ENCODE data around the gene CTNNA3. TPM values are rescaled to one million over a fixed set of nuclear protein-coding genes. Genes with fewer than 3 reads are reported as not detected.

The CTNNA3 gene
- total RNA-seq, 1 donor from 2014 or later: 0.46 TPM

DNA sequence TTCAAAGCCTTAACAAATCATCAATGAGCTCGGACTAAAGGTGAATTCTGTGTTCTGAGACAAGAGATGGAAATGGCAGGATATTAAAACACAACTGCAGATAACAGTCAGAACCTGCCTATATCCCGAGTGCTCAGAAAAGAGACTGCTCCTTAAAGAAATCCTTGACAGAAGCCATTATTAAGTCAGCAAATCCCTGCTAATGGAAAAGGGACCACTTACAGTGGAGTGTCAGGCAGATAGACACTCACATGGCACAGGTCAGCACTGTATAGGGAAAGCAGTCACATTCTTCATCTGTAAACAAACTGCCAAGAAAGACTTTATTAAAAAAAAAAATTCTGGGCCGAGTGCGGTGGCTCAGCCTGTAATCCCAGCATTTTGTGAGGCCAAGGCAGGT, 917.6 kb downstream of the CTNNA3 start:
- H3K4me3 ChIP-seq (ENCODE audit: low read depth, low read length): no peak overlapping the region
- DNase-seq (ENCODE audit: low read depth): no peak
- TF ChIP-seq, protein P1, sequence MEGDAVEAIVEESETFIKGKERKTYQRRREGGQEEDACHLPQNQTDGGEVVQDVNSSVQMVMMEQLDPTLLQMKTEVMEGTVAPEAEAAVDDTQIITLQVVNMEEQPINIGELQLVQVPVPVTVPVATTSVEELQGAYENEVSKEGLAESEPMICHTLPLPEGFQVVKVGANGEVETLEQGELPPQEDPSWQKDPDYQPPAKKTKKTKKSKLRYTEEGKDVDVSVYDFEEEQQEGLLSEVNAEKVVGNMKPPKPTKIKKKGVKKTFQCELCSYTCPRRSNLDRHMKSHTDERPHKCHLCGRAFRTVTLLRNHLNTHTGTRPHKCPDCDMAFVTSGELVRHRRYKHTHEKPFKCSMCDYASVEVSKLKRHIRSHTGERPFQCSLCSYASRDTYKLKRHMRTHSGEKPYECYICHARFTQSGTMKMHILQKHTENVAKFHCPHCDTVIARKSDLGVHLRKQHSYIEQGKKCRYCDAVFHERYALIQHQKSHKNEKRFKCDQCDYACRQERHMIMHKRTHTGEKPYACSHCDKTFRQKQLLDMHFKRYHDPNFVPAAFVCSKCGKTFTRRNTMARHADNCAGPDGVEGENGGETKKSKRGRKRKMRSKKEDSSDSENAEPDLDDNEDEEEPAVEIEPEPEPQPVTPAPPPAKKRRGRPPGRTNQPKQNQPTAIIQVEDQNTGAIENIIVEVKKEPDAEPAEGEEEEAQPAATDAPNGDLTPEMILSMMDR (conservative IDR thresholded peaks at IDR 0.05; ENCODE audit: low read depth, low read length): no peak

DNA sequence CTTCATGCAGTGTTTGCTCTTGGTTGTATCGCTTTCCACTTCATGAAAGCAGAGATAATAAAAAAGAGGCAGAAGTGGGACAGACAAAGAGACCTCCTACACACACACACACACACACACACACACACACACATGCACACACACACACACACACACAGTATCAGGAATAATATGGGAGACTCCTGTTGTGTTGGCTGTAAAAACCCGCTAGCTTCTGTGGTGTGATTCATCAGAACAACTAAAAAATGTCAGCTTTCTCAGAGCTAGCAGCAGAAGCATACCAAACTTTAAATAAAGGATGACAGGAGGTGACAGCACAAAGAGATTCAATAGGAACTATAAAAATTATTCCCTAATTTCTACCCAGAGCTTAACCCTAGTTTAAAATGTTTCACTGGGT, 918.3 kb downstream of the CTNNA3 start:
- no peak overlapping the region for H3K4me3 ChIP-seq (ENCODE audit: low read depth, low read length)
- TF ChIP-seq, protein P1 (conservative IDR thresholded peaks at IDR 0.05; ENCODE audit: low read depth, low read length): no peak
- DNase-seq (ENCODE audit: low read depth): no peak

DNA sequence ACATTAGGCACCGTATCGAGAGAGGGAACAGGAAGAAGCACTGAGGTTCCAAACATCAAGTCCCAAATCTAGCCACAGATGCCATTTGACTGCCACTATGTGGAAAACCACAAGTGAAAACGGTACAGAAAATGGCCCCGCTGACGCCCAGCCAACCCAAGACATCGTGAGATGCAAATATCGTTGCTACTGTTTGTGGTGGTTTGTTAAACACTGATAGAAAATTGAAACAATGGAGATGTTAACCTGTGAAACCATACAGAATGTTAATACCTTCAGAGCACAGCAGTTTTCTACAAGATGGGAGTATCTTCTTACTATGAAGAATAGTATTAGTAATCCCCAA, 922.5 kb downstream of the CTNNA3 start:
- TF ChIP-seq, protein P1 (conservative IDR thresholded peaks at IDR 0.05; ENCODE audit: low read depth, low read length): no peak
- no peak for DNase-seq (ENCODE audit: low read depth)
- no peak overlapping the region for H3K4me3 ChIP-seq (ENCODE audit: low read depth, low read length)

DNA sequence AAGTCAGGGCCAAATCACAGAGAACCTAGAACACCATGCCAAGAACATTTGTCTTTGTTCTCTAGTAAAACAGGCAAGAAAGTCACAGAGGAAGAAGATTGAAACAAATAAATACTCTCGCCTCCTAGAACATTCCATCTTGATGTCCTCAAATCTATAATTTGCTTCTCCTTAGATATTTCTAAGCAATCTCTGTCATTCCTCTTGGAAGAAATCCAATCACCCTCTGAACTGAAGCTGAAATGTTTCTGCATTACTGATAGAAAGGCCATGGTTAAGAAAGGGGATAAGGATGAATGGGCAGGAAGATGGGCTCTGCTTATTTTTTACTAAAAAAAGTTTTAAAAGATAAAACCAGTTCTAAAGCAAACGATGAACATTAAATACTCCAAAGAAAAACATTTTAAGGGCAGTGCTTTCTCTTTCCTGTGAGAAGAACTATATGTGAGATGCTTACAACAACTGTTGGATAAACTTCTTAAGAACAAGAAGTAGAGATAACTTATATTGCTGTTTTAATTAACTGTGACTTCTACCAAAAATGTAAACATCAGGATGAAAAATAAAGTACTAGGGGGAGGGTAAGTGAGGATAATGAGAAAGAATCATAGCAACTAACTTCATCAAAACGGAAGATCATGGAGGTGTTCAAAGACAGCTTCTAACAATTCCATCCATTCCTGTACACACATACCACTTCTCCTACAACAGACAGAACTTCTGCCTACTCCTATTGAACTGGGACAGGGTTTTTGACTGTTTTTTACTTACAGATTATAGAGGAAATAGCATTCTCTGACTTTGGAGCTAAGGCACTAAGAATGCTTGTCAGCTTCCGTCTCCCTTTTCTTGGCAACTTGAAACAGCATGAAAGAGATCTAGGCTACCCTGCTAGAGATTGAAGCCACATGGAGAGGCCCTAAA, 923.2 kb downstream of the CTNNA3 start:
- TF ChIP-seq, protein P1 (conservative IDR thresholded peaks at IDR 0.05; ENCODE audit: low read depth, low read length): no peak
- no peak overlapping the region for H3K4me3 ChIP-seq (ENCODE audit: low read depth, low read length)
- DNase-seq (ENCODE audit: low read depth): no peak

DNA sequence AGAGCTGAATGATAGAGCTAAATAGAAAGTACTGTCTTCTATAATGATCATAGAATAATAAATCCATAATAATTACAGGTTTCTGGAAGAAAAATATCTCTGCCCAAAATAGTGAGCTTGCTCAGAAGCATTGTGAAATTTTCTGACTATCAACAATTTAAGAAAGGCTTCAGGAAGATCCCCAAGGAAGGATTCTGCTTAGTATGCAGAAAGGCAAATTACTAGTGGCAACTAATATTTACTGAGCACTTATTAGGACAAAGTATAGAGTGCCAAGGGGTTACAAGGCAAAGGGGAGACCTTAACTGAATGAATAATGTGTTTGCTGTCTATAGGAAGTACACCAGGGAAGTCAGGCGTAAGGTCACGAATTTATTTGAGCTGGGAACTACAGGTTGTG, 928.3 kb downstream of the CTNNA3 start:
- TF ChIP-seq, protein P1 (conservative IDR thresholded peaks at IDR 0.05; ENCODE audit: low read depth, low read length): no peak

DNA sequence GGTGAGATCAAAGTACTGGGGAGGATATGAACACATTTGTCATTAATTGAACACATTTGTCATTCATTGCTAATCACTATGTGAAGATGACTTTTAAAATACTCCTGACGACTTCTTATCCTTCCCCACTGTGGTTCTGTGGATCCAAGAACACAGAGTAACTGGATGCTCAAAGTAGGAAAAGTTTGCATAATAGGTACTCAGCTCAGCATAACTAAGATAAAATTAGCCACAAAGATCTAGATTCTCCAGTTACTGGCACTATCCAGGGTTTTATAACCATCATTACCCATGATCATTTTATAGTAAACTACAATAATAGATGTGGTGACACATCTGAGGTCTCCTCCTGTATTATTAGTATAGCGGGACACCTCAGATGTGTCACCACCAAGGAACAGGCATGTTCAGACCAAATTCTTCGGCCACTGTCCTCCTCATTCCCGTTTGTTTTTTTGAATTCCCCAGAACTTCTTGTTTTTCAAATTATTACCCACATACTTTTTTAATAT, 933.7 kb downstream of the CTNNA3 start:
- TF ChIP-seq, protein P1 (conservative IDR thresholded peaks at IDR 0.05; ENCODE audit: low read depth, low read length): no peak
- no peak overlapping the region for H3K4me3 ChIP-seq (ENCODE audit: low read depth, low read length)
- no peak for DNase-seq (ENCODE audit: low read depth)

More for the DNA sequence above, 928.3 kb downstream of the CTNNA3 start:
- no peak overlapping the region for H3K4me3 ChIP-seq (ENCODE audit: low read depth, low read length)
- no peak for DNase-seq (ENCODE audit: low read depth)
